Measurements from ENCODE around the gene TPGS2.

GRCh38 chr18:36792634-36793283 is 36.0 kb downstream of the TPGS2 start:
- TF ChIP-seq BACH2 (CRISPR knock-in tag; IDR thresholded peaks at IDR 0.05; ENCODE audit: borderline replicate concordance) (no peak), RARB (CRISPR knock-in tag; IDR thresholded peaks at IDR 0.05) (no peak), ZFP30 (CRISPR knock-in tag; IDR thresholded peaks at IDR 0.05) (no peak), ZNF565 (CRISPR knock-in tag; conservative IDR thresholded peaks at IDR 0.05; ENCODE audit: low read depth) (no peak), CSRNP3 (CRISPR knock-in tag; IDR thresholded peaks at IDR 0.05) (no peak), ZC3H10 (CRISPR knock-in tag; IDR thresholded peaks at IDR 0.05) (no peak), ZNF8 (CRISPR knock-in tag; IDR thresholded peaks at IDR 0.05) (no peak), TSHZ2 (CRISPR knock-in tag; IDR thresholded peaks at IDR 0.05) (no peak), ESRRG (CRISPR knock-in tag; IDR thresholded peaks at IDR 0.05) (no peak)

All from SK-N-SH treated with all-trans-retinoic acid at 6 μM for 48 hours (cell line).